ENCODE measurements around the gene USP24. TPM values are rescaled to one million over a fixed set of nuclear protein-coding genes. Genes with fewer than 3 reads are reported as not detected.

USP24 gene
- polyA plus RNA-seq, 1 donor (not counting 4 experiments of a cell fraction or from before 2014, with no cell fraction given): 22.5 TPM

- no peak for TF ChIP-seq CTCF (optimal IDR thresholded peaks at IDR 0.05 in 1 of 3, IDR thresholded peaks at IDR 0.05 in 1 of 3, conservative IDR thresholded peaks at IDR 0.05 in 1 of 3; ENCODE audit: extremely low read depth in 1 of 3, insufficient read depth in 2 of 3, low read length in 3 of 3)
- TF ChIP-seq EZH2 (IDR thresholded peaks at IDR 0.05; ENCODE audit: low read length): no peak
- H3K9me3 ChIP-seq (ENCODE audit: control insufficient read depth, low read depth, low read length): no peaks in the 10 kb centered on the region
- no peak overlapping the region for H3K27ac ChIP-seq (ENCODE audit: control insufficient read depth, insufficient read depth, low read length)
- H3K4me3 ChIP-seq (ENCODE audit: control insufficient read depth in 2 of 3, extremely low read depth in 1 of 3, insufficient read depth in 2 of 3, low read depth in 1 of 3, low read length in 3 of 3): no peak overlapping the region
- H4K20me1 ChIP-seq (ENCODE audit: control insufficient read depth, extremely low read depth, insufficient read depth, low read length): no peaks in the 10 kb centered on the region
- no peaks in the 10 kb centered on the region for H3K79me2 ChIP-seq (ENCODE audit: control insufficient read depth, insufficient read depth, low read length)
- FAIRE-seq (no peak), DNase-seq (ENCODE audit: low read depth, low spot score) (no peak)
- H3K9me1 ChIP-seq (ENCODE audit: control insufficient read depth, extremely low read depth, insufficient read depth, low read length): no peaks in the 10 kb centered on the region
- H3K9ac ChIP-seq (ENCODE audit: control insufficient read depth, extremely low read depth, insufficient read depth, low read length): no peak overlapping the region
- H3K36me3 ChIP-seq (ENCODE audit: control insufficient read depth in 2 of 2, extremely low read depth in 1 of 2, insufficient read depth in 2 of 2, low read length in 2 of 2): peaks cover 13 to 18% of the 10 kb centered on the region in 2 experiments
- no peaks in the 10 kb centered on the region for H3K4me1 ChIP-seq (ENCODE audit: control insufficient read depth, extremely low read depth, insufficient read depth, low read length)
- no peak overlapping the region for H2AFZ ChIP-seq (ENCODE audit: control insufficient read depth, low read length)
- H3K4me2 ChIP-seq (ENCODE audit: control insufficient read depth, extremely low read depth, insufficient read depth, low read depth, low read length): no peak overlapping the region
- dilution Hi-C loops (cut with MboI; ENCODE audit: extremely low pct_ligation_motif_present, low sequenced_read_pairs): no loop called here
- no peaks in the 10 kb centered on the region for H3K27me3 ChIP-seq (ENCODE audit: control insufficient read depth, extremely low read depth, insufficient read depth, low read length)
Observed at GRCh38 chr1:55156093-55156492, 59.1 kb downstream of the USP24 start.

- Histone ChIP-seq H3K79me2 (ENCODE audit: control insufficient read depth, insufficient read depth, low read length) (no peaks in the 10 kb centered on the region), H3K4me2 (ENCODE audit: control insufficient read depth, extremely low read depth, insufficient read depth, low read depth, low read length) (no peak overlapping the region), H3K9me3 (ENCODE audit: control insufficient read depth, low read depth, low read length) (no peaks in the 10 kb centered on the region), H3K36me3 (ENCODE audit: control insufficient read depth in 2 of 2, extremely low read depth in 1 of 2, insufficient read depth in 2 of 2, low read length in 2 of 2) (peaks cover 13 to 18% of the 10 kb centered on the region in 2 experiments), H3K4me3 (ENCODE audit: control insufficient read depth in 2 of 3, extremely low read depth in 1 of 3, insufficient read depth in 2 of 3, low read depth in 1 of 3, low read length in 3 of 3) (no peak overlapping the region), H3K4me1 (ENCODE audit: control insufficient read depth, extremely low read depth, insufficient read depth, low read length) (no peaks in the 10 kb centered on the region), H4K20me1 (ENCODE audit: control insufficient read depth, extremely low read depth, insufficient read depth, low read length) (no peaks in the 10 kb centered on the region), H3K9ac (ENCODE audit: control insufficient read depth, extremely low read depth, insufficient read depth, low read length) (no peak overlapping the region), H2AFZ (ENCODE audit: control insufficient read depth, low read length) (no peak overlapping the region), H3K9me1 (ENCODE audit: control insufficient read depth, extremely low read depth, insufficient read depth, low read length) (no peaks in the 10 kb centered on the region), H3K27me3 (ENCODE audit: control insufficient read depth, extremely low read depth, insufficient read depth, low read length) (no peaks in the 10 kb centered on the region), H3K27ac (ENCODE audit: control insufficient read depth, insufficient read depth, low read length) (no peak overlapping the region)
- dilution Hi-C loops (cut with MboI; ENCODE audit: extremely low pct_ligation_motif_present, low sequenced_read_pairs): no loop called here
- TF ChIP-seq CTCF (optimal IDR thresholded peaks at IDR 0.05 in 1 of 3, IDR thresholded peaks at IDR 0.05 in 1 of 3, conservative IDR thresholded peaks at IDR 0.05 in 1 of 3; ENCODE audit: extremely low read depth in 1 of 3, insufficient read depth in 2 of 3, low read length in 3 of 3): no peak
- no peak for TF ChIP-seq EZH2 (IDR thresholded peaks at IDR 0.05; ENCODE audit: low read length)
- DNase-seq (ENCODE audit: low read depth, low spot score) (no peak), FAIRE-seq (no peak)
Observed at GRCh38 chr1:55155522-55155921, 59.6 kb downstream of the USP24 start.

Measured in keratinocyte (primary cell).